ENCODE results near the gene TIGD1. TPM values are rescaled to one million over a fixed set of nuclear protein-coding genes. Genes with fewer than 3 reads are reported as not detected.

The TIGD1 gene
- total and polyA plus RNA-seq, 2 of the 13 experiments (the other 11 are each of a cell fraction or from before 2014, with no cell fraction given): 3.5 to 9.5 TPM

GRCh38 chr2:232523682-232524597, 26.4 kb downstream of the TIGD1 start (continued):
- TF ChIP-seq, protein P1, sequence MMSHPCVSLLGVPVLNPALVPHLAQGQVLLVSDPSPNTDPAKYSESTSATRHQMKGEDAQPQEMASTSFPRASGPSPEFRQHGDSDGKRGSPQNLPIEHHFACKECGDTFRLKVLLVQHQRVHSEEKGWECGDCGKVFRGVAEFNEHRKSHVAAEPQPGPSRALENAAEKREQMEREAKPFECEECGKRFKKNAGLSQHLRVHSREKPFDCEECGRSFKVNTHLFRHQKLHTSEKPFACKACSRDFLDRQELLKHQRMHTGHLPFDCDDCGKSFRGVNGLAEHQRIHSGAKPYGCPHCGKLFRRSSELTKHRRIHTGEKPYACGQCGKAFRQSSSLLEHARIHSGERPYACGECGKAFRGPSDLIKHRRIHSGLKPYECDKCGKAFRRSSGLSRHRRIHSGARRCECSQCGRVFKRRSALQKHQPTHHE (CRISPR knock-in tag; IDR thresholded peaks at IDR 0.05; ENCODE audit: borderline replicate concordance): no peak
- TF ChIP-seq NCOA1 (CRISPR knock-in tag; IDR thresholded peaks at IDR 0.05): no peak
- TF ChIP-seq SAP130 (CRISPR knock-in tag; IDR thresholded peaks at IDR 0.05; ENCODE audit: low read depth): peak; percentile 49
- peak; percentile 36; the same call in 1 of the 2 replicates for TF ChIP-seq ZMYM4 (CRISPR knock-in tag; IDR thresholded peaks at IDR 0.05)
- no peak for TF ChIP-seq MEIS2 (CRISPR knock-in tag; IDR thresholded peaks at IDR 0.05)
- no peak for TF ChIP-seq ZNF441 (CRISPR knock-in tag; IDR thresholded peaks at IDR 0.05; ENCODE audit: borderline replicate concordance)
- peak; percentile 19; the same call in 1 of the 2 replicates for TF ChIP-seq KDM5B (CRISPR knock-in tag; IDR thresholded peaks at IDR 0.05; ENCODE audit: borderline replicate concordance)
- TF ChIP-seq SMAD9 (CRISPR knock-in tag; IDR thresholded peaks at IDR 0.05): no peak
- no peak for TF ChIP-seq TP53 (CRISPR knock-in tag; conservative IDR thresholded peaks at IDR 0.05)
- no peak for TF ChIP-seq JUN (CRISPR knock-in tag; IDR thresholded peaks at IDR 0.05)
- TF ChIP-seq, protein P2, sequence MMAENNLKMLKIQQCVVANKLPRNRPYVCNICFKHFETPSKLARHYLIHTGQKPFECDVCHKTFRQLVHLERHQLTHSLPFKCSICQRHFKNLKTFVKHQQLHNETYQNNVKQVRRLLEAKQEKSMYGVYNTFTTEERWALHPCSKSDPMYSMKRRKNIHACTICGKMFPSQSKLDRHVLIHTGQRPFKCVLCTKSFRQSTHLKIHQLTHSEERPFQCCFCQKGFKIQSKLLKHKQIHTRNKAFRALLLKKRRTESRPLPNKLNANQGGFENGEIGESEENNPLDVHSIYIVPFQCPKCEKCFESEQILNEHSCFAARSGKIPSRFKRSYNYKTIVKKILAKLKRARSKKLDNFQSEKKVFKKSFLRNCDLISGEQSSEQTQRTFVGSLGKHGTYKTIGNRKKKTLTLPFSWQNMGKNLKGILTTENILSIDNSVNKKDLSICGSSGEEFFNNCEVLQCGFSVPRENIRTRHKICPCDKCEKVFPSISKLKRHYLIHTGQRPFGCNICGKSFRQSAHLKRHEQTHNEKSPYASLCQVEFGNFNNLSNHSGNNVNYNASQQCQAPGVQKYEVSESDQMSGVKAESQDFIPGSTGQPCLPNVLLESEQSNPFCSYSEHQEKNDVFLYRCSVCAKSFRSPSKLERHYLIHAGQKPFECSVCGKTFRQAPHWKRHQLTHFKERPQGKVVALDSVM (CRISPR knock-in tag; IDR thresholded peaks at IDR 0.05): peak; percentile 75; the same call in 1 of the 2 replicates
- no peak for TF ChIP-seq HOMEZ (CRISPR knock-in tag; IDR thresholded peaks at IDR 0.05; ENCODE audit: low read depth)
- no peak for TF ChIP-seq ZNF747 (CRISPR knock-in tag; IDR thresholded peaks at IDR 0.05; ENCODE audit: borderline replicate concordance)
- TF ChIP-seq KDM4B (CRISPR knock-in tag; IDR thresholded peaks at IDR 0.05): no peak
- TF ChIP-seq SRF (IDR thresholded peaks at IDR 0.05; ENCODE audit: low read depth, low read length): no peak
- no peak for TF ChIP-seq ZSCAN5A (CRISPR knock-in tag; IDR thresholded peaks at IDR 0.05; ENCODE audit: borderline replicate concordance)
- TF ChIP-seq SP140L (CRISPR knock-in tag; IDR thresholded peaks at IDR 0.05; ENCODE audit: borderline replicate concordance): no peak
- TF ChIP-seq, protein P3, sequence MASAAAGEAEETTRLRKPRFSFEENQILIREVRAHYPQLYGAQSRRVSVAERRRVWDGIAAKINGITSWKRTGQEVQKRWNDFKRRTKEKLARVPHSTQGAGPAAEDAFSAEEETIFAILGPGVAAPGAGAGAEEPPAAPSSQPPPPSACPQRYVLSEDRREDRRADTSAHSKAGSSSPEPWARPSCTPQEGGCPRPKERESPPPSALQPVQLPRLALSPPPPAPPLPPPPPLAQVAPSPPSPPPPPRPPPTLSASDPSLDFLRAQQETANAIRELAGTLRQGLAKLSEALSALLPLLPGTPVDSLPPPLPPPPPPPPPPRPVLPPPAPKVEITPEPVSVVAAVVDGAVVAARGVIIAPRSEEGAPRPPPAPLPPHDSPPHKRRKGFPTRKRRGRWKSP (CRISPR knock-in tag; IDR thresholded peaks at IDR 0.05): peak; percentile 92
- TF ChIP-seq HBP1 (CRISPR knock-in tag; IDR thresholded peaks at IDR 0.05; ENCODE audit: low read depth): no peak
- TF ChIP-seq RFXANK (CRISPR knock-in tag; IDR thresholded peaks at IDR 0.05): no peak
